ENCODE measurements around the gene C11orf91.

The C11orf91 gene

GRCh38 chr11:33721426-33721825 lies 20.8 kb upstream of the C11orf91 start:
- no peak for DNase-seq

GRCh38 chr11:33719587-33719986 lies 19.0 kb upstream of the C11orf91 start:
- peak; percentile 17 for DNase-seq

- DNase-seq: no peak
Observed at GRCh38 chr11:33718440-33718839, 17.8 kb upstream of the C11orf91 start.

- peak; percentile 32 for DNase-seq
Observed at GRCh38 chr11:33716243-33716642, 15.6 kb upstream of the C11orf91 start.

DNA sequence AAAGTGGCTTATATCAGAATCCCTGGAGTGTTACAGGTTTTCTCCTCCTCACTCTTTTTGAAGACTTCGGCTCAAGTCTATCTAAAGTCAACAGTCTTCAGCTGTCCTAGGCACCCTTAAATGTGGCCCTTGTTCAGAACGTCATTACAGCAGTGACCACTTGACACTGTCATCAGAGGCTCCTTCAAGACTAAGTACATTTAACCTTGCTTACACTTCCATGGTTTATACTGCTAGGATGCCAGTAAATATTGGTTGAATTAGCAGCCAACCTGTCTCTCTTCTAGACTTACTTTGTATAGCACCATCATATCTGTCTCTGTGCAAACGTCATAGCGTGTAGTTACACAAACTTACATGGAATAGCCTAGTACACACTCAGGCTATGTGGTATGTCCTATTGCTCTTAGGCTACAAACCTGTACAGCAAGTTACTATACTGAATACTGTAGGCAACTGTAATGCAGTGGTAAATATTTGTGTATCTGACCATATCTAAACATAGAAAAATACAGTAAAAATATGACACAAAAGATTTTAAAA lies 13.3 kb upstream of the C11orf91 start:
- DNase-seq: no peak

GRCh38 chr11:33713151-33713855 lies 12.7 kb upstream of the C11orf91 start:
- no peak for DNase-seq

DNA sequence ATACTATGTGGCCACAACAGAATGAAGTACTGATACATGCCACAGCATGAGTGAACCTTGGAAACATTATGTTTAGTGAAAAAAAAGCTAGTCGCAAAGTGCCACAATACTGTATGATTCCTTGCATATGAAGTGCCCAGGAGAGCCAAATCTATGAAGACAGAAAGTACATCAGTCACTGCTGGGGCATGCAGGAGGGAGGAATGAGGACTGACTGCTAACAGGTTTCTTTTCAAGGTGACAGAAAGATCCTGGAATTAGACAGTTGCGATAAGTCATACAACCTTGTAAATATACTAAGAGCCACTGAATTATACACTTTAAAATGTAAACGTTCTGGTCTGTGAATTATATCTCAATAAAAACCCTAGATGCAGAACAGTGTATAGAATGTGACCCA lies 11.8 kb upstream of the C11orf91 start:
- no peak for DNase-seq

DNA sequence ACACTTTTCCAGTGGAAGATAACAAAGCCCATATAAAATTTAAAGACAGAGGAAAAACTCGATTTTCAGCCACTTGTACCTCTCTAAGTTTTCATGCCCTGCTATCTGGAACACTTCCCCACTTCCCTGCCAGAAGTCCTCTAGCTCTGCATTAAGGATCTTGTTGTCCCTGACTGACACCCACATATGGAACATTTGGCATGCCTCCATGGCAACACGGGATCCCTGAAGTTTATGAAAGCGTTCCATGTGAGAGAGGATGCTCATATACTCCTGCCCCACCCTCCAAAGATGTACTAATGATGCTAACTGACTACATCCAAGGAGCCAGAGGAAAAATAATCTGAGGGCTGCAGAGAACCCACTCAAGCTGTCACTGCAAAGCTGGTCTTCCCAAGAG lies 8.8 kb upstream of the C11orf91 start:
- no peak for DNase-seq

DNA sequence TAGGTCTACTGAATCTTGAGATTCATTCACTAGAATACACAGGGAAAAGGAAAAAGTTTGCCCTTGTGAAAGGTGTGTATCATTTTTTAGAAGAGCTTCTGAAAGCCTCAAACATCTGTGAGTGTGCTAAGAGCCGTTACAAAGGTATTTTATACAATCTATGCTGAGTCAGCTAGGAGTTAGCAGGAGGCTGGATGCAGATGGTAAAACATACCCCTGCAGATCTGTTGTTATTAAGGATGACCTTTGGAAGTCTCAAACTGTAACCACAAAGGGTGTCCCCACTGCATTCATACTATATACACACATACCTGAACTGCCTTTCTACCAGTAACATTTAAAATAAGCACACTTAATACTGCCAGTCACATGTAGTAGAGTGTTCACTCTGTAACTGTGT lies 8.4 kb upstream of the C11orf91 start:
- DNase-seq: no peak

GRCh38 chr11:33707831-33708230 lies 7.2 kb upstream of the C11orf91 start:
- peak; percentile 5 for DNase-seq

- DNase-seq: no peak
Observed at GRCh38 chr11:33706966-33707365, 6.3 kb upstream of the C11orf91 start.

- DNase-seq: no peak
Observed at GRCh38 chr11:33706546-33706945, 5.9 kb upstream of the C11orf91 start.

DNA sequence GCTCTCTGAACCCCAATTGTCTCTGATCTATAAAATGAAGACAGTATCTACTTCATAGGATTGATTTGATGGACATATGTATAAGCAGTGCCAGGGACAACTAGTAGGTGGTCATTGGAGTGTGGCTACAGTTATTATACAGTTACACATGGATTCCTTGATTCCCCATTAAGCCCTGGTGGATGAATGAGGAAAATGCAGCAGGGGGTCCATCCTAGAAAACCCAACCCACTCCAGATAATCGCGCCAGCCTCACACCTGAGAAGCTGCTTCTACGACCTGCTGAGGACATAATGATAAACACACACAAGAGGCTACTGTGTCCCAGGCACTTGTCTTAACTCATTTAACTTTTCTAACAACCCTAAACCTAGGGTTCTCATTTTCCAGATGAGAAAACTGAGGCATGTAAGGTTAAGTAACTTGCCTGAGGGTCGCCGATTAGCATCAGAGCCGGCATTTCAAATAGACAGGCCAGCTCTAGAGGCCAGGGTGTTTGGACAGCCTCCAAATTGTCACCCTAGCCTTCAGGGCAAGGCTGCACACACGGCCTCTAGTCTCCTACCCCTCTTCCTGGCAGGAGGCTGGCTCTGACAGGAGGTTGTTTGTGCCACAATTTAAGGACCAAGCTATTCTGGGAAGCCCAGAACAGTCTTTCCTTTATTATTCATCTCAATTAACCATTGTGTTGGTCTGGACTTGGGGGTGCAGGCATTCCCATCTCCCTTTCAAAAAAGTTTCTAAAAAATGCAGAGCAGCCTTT lies 3.8 kb upstream of the C11orf91 start:
- no peak for DNase-seq

DNA sequence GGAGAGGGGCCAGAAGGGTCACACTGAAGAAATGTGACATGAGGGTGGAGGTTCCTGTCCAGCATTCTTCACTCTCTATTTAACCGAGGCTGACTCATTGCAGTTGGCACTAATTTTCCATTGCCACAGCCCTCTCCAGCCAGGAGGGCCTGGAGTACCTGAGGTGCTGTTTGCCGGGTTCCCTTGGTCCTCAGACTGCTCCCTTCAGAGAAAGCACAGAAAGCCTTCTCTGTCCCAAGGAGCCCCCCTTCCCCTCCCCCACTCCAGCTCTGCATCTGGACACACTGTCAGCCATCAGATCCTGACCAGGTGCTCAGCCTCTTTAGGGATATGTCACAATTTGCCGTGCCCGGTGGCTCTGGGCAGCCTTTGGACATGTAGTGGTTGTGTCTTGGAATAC lies 3.2 kb upstream of the C11orf91 start:
- no peak for DNase-seq

DNA sequence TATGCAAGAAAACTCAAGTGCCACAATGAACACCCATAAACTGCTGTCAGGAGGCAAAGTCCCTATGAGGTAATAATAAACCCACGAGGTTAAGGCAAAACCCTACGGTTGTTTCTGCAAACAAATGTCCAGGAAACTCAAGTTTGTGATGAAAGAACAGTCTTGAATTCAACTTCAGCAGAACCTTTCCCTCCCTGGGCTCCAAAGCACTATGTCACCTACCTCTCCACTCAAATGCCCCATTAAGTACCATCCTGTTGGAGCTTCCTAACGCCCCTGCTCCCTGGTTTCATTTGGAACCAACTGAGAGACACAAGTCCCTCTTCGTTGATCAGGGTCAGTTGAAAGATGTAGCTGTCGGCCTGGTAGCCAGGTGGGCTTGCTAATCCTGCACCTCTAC lies 2.6 kb upstream of the C11orf91 start:
- DNase-seq: no peak

- peak; percentile 60 for DNase-seq
Observed at GRCh38 chr11:33701302-33702230, 940 bp upstream of the C11orf91 start.

- no peak for DNase-seq
Observed at GRCh38 chr11:33700063-33700501, 544 bp downstream of the C11orf91 start.

DNA sequence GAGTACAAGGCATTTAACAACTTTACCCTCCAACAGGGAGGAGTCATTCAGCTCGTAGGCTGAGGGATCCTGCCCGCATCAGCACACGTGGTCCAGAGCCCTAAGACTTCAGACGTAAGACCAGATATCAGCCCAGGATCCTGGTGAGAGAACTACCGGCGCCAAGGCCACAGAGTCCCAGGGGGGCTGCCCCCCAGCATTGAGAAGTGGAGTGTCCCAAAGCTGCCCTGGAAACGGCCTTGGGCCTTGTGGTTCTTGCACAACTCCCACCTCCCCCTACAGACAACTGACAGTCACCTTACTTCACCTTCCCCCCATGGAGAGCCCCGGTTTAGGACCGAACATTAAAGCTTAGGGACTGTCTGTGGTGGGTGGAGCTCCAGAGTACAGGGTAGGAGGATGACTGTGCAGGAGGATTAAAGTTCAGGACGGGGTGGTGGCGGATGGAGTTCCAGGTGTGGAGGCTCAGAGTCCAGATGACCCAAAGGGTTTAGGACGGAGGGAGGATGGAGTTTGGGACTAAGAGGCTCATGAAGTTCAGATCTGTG lies 1.0 kb downstream of the C11orf91 start:
- DNase-seq: no peak

DNA sequence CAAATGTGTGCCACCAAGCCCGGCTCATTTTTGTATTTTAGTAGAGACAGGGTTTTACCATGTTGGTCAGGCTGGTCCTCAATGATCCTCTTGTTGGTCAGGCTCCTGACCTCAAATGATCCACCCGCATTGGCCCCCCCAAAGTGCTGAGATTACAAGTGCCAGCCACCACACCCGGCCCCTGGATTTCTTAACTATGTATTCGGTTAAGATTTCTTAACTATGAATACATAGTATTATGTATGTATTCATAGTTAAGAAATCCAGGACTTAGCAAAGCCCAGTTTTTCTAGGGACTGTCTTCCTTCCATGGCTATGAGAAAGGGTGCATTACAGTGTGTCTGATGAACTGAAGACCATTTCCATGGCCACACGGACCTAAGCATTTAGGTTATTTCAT lies 1.7 kb downstream of the C11orf91 start:
- no peak for DNase-seq

DNA sequence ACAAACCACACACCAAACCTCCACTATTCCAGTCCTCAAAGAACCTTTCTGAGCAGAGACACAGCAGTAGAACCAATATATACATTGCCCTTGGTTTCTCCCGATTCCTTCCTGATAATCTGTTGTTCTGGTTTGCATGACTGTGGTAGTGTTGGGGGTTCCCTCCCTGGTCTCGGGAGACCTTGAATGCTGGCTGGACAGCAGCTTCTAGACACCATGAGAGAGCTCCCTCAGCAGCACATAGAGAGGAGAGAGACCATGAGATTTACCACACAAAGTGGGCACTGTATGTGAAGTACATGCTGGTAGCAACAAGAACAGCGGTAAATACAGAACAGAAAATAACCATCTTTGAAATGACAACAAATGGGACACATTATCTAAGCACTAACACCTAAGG lies 2.6 kb downstream of the C11orf91 start:
- no peak for DNase-seq

DNA sequence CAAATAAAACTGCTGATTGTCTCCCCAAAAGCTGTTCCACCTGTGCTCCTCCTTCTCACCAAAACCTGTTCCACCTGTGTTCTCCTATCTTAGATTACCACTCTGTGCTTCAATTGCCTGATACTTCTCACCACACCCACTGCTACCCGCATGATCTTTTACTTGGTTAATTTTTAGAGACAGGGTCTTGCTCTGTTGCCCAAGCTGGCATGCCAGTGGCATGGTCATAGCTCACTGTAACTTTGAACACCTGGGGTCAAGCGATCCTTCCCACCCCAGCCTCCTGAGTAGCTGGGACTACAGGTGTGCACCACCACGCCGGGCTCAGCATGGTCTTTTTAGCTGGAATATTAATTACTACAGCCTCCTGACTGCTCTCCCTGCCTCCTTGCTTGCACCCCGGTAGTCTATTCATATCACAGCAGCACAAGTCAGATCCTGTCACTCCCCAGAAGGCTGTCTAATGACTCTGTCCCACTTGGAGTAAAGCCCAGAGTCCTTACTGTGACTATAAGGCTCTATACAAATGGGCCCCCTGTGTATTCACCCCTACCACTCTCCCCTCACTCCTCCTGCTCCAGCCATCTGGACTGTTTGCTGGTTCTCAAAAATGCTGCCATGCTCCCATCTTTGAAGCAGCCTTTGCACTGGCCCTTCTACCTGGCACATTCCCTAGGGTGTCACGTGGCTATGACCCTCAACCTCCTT lies 3.5 kb downstream of the C11orf91 start:
- no peak for DNase-seq

DNA sequence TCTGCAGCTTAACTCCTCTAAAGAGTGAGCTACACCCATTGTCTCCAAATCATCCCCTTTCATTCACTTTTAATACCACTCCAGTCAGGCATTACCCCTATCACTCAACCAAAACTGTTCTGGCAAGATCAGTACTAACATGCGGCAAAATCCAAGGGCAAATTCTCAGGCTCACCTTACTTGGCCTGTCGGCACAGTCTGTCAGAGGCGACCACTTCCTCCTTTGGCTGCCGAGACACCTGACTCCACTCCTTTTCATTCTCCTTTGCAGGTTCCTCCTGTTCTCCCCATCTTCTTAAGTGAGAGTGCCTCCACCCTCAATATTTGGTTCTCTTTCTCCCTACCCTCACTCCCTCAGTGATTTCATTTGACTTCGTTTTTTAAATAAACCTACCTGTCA lies 4.2 kb downstream of the C11orf91 start:
- DNase-seq: no peak

Data from DMS53 (cell line).